ENCODE data around the gene DOCK10. TPM values are rescaled to one million over a fixed set of nuclear protein-coding genes. Genes with fewer than 3 reads are reported as not detected.

Gene DOCK10
- total RNA-seq, 4 donors from 2014 or later: 3.8 to 33.2 (median 12.3) TPM

DNA sequence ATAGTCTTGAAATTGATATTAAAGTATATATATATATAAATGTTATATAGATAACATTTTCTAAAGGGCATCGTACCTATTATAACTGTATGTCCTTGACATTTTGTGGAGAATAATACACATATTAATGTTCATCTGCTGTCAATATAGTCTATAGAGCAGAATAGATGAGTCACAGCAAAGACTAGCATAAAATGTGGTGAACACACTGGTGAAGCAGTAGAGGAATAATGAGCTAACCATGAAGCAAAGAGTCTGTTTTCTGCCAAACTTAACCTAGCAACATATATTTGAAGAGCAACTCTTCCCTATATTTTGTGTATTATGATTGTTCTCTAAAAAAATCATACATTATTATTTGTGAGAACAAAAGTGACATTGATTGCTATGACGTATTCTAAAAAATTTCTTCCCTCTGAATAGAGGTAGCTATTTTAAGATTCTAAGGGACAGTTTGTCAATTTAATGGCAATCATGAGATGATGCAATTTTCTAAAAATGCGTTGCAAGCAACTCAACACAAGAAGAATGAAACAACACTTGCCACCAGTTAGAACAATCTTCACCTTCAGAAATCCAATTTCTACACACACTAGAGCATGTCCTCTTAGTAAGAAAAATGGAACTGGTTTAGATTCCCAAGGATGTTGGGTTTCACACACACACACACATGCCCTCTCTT lies 22.0 kb downstream of the DOCK10 start:
- Histone ChIP-seq H3K4me3 (no peak overlapping the region), H3K36me3 (no peaks in the 10 kb centered on the region), H3K4me1 (no peaks in the 10 kb centered on the region), H3K27me3 (no peaks in the 10 kb centered on the region), H3K9me3 (no peaks in the 10 kb centered on the region), H3K27ac (no peak overlapping the region)
- DNase-seq: no peak
- TF ChIP-seq, protein P1, sequence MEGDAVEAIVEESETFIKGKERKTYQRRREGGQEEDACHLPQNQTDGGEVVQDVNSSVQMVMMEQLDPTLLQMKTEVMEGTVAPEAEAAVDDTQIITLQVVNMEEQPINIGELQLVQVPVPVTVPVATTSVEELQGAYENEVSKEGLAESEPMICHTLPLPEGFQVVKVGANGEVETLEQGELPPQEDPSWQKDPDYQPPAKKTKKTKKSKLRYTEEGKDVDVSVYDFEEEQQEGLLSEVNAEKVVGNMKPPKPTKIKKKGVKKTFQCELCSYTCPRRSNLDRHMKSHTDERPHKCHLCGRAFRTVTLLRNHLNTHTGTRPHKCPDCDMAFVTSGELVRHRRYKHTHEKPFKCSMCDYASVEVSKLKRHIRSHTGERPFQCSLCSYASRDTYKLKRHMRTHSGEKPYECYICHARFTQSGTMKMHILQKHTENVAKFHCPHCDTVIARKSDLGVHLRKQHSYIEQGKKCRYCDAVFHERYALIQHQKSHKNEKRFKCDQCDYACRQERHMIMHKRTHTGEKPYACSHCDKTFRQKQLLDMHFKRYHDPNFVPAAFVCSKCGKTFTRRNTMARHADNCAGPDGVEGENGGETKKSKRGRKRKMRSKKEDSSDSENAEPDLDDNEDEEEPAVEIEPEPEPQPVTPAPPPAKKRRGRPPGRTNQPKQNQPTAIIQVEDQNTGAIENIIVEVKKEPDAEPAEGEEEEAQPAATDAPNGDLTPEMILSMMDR (IDR thresholded peaks at IDR 0.05): no peak
- TF ChIP-seq POLR2A (IDR thresholded peaks at IDR 0.05): no peak
- intact Hi-C loops (cut with DNase I; ENCODE audit: low total_unique reads): no loop called here

DNA sequence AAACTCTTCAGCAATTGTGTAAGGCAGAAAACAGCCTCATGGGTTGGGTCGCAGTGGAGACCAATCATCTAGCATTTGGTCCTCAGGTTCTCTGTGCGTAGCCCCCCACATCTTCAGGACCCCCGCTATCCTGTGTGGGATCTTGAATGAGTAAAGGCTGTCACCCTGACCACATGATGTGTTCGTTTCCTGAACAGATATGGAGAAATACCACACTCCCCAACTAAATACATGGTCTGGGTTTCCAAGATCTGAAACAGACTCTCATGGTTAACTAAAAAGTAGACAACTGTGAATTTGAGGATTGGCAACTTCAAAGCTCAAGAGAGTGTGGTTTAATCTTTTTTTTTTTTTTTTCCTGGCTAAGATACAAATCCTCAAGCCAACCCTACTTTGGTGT lies 23.2 kb downstream of the DOCK10 start:
- Histone ChIP-seq H3K4me3 (no peak overlapping the region), H3K9me3 (no peaks in the 10 kb centered on the region), H3K4me1 (no peaks in the 10 kb centered on the region), H3K27ac (no peak overlapping the region), H3K36me3 (no peaks in the 10 kb centered on the region), H3K27me3 (no peaks in the 10 kb centered on the region)
- TF ChIP-seq, protein P1 (IDR thresholded peaks at IDR 0.05): no peak
- TF ChIP-seq POLR2A (IDR thresholded peaks at IDR 0.05): no peak
- no peak for DNase-seq
- intact Hi-C loops (cut with DNase I; ENCODE audit: low total_unique reads): no loop called here

DNA sequence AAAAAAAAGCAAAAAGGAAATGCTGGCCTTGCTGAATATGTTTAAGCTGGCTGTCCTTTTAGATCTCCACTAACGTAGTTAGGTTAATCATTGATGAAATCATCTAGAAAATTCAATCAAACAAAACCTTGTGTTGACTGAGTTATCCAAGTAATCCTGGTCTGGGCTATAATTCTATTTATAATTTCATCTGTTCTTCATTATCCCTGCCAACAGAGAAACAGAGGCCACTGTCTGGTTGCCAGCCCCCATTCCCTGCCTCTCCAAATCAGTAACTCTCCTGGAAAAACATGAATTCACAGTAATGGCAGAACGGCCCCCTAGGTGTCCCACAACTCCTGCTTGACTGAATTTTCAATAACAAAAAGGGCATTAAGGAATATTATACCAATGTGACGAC lies 24.6 kb downstream of the DOCK10 start:
- no peaks in the 10 kb centered on the region for H3K36me3 ChIP-seq
- no peak overlapping the region for H3K4me3 ChIP-seq
- no peaks in the 10 kb centered on the region for H3K27me3 ChIP-seq
- no peaks in the 10 kb centered on the region for H3K9me3 ChIP-seq
- no peak overlapping the region for H3K27ac ChIP-seq
- TF ChIP-seq, protein P1 (IDR thresholded peaks at IDR 0.05): no peak
- TF ChIP-seq POLR2A (IDR thresholded peaks at IDR 0.05): no peak
- intact Hi-C loops (cut with DNase I; ENCODE audit: low total_unique reads): no loop called here
- no peak for DNase-seq
- H3K4me1 ChIP-seq: no peaks in the 10 kb centered on the region

DNA sequence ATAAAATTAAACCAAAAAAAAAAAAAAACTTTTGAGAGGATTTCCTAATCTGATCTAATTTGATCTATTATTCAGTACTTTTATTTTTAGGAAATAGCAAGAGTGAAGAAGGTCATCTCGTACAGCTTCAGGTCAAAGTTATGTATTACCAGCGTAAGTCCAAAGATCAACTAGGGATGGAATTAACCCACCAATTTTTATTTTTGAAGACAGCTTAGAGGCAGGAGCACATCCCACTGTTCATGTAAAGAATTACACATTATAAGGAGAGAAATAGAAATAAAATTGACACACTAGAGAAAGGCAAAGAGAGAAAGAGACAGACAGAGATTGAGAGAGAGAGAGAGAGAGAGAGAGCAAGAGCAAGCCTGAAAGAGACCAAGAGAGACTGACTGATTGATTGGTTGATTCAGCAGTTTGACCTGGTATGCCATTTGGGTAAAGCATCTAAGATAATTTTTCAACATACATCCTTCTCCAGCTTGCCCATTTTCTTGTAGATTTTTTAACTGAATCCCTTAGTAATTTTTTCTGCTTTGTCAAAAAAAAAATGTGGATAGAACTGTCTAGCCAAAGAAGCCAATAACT lies 25.1 kb downstream of the DOCK10 start:
- intact Hi-C loops (cut with DNase I; ENCODE audit: low total_unique reads): no loop called here
- Histone ChIP-seq H3K4me3 (no peak overlapping the region), H3K27ac (no peak overlapping the region), H3K4me1 (no peaks in the 10 kb centered on the region), H3K9me3 (no peaks in the 10 kb centered on the region), H3K36me3 (no peaks in the 10 kb centered on the region), H3K27me3 (no peaks in the 10 kb centered on the region)
- DNase-seq: no peak
- no peak for TF ChIP-seq POLR2A (IDR thresholded peaks at IDR 0.05)
- TF ChIP-seq, protein P1 (IDR thresholded peaks at IDR 0.05): no peak

Measured in uterus (tissue), 4 donors.